Activated T-cell treated with anti-CD3 and anti-CD28 coated beads for 48 hours (primary cell): ENCODE results near the gene NDE1.

ENCODE experiments used
- DNase-seq: peaks from one replicate; pipeline ENCODE4 v3.0.0-alpha.2; 2020; ENCODE audit warnings: low read depth

Gene NDE1

DNA sequence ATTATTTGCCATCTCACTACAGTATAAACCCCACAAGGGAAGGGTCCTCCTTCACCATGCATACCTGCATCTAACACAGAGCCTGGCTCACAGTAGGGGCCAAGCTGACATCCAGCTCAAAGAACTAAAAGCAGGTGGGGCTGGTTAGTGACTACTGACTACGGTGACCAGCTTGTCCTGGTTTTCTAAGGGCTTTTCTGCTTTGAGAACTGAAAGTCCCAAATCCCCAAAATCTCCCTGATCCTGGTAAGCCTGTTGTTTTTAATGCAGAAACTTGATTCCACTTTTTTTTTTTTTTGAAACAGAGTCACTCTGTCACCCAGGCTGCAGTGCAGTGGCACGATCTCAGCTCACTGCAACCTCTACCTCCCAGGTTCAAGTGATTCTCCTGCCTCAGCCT, 89.4 kb downstream of the NDE1 start:
- DNase-seq: no peak

DNA sequence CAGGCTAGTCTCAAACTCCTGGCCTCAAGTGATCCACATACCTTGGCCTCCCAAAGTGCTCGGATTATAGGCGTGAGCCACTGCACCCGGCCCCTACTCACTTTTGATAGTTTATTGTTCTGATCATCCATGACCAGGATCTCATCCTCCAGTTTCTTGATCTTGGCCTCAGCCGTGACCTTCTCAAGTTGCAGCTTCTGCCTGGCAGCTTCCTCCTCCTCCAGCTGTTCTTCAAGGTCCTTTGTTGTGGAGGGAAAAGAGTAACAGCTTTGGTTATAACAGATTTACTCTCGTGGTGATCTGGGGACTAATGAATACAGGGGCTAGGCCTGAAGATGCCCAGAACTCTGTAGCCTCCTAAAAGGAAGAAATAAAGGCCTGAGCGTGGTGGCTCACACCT, 89.9 kb downstream of the NDE1 start:
- no peak for DNase-seq

DNA sequence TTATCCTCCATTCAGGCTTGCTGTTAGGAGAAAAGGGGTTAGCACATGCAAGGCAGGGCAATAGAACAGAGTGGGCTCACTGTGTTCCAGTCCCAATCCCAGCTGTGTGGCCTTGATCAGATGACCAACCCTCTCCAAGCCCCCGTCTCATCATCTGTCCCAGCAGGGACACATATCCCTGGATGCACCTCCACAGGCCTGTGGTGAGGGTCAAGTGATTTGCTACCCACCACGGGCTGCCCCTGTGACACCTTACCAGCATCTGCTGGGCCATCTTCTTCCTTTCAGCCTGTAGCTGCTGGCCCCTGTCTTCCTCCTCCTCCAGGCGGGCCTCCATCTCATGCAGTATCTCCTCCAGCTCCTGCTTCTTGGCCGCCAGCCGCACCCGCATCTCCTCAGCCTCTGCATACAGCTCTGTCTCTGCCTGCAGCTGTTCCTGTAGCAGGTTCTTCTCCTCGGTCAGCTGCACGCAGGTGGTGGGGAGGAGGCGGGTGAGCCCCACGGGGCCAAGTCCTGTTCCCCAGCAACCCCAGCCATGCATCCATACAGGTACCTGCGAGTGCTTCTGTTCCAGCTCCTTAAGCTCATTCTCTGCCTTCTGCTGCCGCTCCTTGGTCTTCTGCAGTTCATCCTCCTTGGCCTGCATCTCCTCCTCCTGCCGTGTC, 91.3 kb downstream of the NDE1 start:
- no peak for DNase-seq

DNA sequence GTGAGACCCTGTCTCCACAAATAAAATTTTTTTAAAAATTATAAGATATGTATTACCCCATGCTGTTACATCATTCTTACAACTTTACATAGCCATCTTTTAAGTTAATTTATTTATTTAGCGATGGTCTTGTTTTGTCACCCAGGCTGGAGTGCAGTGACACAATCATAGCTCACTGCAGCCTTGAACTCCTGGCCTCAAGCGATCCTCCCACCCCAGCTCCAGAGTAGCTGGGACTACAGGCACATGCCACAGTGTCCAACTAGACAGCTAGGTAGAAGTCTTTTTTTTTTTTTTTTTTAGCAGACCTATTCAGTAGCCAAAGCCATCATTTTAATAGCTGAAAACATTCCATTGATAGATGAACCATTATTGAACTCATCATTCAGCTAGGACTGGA, 92.7 kb downstream of the NDE1 start:
- DNase-seq: no peak

DNA sequence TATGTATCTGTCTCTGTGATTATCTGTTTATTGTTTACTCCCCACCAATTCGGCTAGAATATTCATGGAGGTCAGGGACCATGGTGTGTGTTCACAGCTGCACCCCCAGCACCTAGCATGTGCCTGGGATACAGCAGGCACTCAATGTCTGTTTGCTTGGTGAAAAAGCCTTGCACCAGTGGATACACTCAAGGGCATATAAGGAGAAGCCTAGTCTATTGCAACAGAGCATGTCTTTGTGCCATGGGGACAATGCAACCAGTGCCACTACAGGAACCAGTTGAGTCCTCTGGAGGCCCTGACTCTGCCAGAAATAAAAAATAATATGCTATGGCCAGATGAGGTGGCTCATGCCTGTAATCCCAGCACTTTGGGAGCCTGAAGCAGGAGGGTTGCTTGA, 93.6 kb downstream of the NDE1 start:
- no peak for DNase-seq

DNA sequence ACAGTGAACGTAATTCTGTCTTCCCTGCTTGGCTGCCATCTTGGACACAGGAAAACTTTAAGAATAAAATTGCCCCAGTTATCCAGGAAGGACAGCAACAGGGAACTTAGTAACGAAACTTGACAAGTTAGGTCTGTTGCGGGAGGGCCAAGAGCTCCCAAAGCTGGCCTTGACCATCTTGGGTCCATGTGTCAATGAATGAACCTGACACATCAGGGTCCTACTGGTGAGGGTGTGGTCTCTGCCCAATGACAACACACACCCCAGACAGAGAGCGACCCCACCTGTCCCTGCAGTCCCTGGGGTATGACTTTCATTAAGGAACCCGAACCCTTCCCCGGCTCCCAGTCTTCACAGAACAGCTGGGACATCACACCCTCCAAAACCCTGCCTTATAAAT, 96.3 kb downstream of the NDE1 start:
- no peak for DNase-seq

DNA sequence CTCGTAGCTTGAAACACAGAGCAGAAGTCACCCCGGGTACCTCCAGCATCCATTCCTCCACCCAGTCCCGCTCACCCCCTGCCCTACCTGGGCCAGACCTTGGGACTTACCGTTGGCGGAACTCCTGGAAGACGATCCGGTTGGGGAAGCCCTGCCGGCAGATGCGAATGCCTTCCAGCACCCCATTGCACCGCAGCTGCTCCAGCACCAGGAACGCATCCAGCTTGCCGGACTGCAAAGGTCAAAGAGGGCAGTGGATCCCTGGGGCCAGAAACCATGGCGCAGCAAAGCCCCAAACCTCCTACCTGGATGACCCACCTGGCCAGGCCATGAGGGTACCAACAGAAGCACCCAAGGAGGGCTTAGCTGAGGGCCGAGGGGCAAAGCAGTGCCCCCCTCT, 97.9 kb downstream of the NDE1 start:
- no peak for DNase-seq

DNA sequence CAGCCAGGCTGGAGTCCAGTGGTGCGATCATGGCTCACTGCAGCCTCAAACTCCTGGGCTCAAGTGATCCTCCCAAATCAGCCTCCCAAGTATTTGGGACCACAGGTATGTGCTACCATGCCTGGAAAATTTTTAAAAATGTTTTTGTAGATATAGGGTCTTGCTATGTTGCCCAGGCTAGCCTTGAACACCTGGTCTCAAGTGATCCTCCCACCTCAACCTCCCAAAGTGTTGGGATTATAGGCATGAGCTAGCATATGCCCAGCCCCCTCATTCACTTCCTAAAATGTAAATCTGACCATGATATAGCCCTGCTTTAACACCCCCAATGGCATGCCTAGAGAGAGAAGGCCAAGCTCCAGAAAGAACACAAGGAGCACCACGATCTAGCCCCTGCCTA, 98.6 kb downstream of the NDE1 start:
- DNase-seq: no peak

DNA sequence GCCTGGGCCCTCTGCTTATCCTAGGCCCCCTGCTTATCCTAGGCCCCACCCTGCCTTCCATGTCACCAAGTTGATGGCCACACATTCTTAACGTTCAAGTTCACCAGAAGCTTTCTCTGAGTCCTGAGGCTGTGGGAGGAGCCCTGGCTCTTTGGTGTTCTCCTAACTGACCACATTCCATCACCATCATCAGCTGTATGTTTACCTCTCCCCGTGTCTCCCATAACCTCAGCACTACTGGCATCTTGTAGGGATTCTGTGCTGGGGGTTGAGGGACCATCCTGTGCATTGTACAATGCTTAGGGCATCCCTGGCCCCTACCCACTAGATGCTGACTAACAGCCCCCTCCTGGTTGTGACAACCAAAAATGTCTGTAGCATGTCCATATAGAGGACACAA, 99.3 kb downstream of the NDE1 start:
- DNase-seq: no peak

DNA sequence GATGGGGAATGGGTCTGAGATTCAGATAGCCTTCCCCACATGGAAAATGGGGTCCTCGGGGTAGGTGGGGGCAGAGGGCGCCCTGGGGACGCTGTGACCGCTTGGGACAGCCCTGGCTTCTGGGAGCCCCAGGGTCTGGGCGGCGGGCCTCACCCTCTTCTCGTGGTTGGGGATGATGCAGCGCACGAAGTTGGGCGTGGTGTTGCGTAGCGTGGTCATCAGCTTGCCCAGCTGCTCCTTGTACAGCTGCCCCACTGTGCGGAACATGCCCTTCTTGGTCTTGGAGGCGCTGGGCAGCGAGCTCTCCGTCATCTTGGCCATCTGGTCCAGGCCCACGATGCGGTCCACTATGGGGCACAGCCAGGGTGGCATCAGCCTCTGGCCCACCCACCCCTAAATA, 99.9 kb downstream of the NDE1 start:
- no peak for DNase-seq

DNA sequence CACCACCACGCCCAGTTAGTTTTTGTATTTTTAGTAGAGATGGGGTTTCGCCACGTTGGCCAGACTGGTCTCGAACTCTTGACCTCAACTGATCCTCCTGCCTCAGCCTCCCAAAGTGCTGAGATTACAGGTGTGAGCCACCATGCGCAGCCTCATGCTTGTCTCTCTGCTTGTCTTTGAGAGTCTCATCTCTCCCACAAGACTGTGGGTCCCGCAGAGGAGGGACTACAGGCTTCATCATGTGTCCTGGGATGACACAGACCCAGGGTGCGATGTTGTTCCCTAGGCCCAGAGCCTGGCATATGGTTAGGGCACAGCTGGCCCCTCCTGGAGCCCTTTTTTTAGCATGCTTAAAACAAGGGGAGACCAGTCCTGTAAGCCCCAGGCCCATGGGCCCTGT, 101.9 kb downstream of the NDE1 start:
- no peak for DNase-seq

DNA sequence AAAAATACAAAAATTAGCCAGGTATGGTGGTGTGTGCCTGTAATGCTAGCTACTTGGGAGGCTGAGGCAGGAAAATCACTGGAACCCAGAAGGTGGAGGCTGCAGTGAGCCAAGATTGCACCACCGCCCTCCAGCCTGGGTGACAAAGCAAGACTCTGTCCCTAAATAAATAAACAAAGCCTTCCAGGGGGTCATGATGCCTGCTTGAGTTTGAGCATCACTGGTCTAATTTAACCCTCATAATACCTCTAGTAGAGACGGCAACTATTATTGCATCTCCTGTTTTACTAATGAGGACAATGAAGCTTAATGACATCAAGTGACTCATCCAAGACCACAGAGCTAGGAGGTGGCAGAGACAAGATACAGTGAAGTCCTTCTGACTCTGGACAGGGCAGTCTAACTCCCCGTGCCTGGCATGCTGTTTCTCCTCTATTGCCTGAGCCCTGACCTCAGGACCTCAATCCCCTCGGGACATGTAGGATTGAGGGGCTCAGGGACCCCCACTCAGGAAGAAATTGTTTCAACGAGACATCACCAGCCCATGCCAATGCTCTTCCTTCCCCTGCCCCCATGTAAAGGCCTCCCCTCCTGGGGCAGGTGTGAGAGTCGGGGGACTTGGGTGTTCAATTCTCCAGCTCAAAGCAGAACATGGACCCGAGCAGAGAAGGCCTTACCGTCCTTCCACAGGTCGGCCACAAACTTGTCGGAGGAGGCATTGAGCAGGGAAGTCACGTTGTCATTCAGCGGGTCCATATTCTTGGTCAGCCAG, 102.9 kb downstream of the NDE1 start:
- DNase-seq: no peak

DNA sequence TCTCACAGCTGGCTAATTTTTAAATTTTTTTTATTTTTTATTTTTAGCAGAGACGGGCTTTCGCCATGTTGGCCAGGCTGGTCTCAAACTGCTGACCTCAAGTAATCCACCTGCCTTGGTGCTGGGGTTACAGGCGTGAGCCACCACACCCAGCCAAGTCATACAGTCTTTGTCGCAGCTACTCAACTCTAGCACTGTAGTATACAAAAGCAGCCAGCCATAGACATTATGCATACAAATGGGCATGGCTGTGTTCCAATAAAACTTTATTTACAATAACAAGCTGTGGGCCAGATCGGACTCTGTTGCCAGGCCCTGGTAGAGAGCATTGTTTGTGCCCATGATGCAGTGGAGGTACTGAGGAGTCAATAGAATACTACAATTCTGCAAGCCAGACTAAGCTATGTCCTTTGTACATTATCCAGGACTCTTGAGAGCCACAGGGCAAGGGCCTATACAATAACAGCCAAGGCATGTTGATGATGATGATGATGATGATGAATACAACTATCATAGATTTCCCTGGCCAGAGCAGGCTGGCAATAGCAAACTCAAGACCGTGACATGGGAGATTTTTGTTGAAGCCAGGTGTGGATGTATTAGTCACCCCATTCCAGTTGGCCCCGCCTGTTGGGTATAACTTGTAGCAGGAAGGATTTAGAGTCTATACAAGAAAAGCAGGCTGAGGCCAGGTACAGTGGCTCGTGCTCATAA, 104.9 kb downstream of the NDE1 start:
- no peak for DNase-seq

DNA sequence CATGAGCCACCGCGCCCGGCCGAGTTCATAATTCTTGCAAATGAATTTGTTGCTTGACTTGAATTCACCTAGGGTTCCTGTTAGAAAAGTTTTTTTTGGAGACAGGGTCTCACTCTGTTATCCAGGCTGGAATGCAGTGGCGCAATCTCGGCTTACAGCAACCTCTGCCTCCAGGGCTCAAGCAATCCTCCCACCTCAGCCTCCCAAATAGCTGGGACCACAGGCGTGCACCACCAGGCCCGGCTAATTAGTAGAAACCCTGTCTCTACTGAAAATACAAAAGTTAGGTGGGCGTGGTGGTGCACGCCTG, 107.0 kb downstream of the NDE1 start:
- DNase-seq: no peak

DNA sequence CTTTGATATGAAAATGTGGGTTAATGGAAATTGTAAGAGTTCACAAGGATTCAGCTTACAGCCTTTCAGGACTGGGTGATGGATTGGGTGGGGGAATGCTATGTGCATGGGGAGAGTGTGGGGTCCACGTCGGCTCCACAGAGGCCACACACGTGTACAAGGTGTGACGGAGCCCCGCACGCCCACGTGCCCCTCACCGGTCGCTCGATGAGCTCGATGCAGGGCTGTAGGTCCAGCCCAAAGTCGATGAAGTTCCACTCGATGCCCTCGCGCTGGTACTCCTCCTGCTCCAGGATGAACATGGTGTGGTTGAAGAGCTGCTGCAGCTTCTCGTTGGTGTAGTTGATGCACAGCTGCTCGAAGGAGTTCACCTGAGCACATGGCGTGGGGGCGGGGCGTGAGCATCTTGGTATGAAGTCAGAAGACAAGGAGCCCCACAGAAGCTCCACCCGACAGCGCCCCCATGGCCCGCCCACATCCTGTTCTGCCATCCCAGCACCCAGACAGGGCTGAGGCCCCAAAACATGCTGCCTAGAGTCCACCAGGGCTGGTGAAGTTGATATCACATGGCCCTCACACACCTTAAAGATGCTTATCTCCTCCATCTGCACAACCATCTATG, 107.7 kb downstream of the NDE1 start:
- no peak for DNase-seq

DNA sequence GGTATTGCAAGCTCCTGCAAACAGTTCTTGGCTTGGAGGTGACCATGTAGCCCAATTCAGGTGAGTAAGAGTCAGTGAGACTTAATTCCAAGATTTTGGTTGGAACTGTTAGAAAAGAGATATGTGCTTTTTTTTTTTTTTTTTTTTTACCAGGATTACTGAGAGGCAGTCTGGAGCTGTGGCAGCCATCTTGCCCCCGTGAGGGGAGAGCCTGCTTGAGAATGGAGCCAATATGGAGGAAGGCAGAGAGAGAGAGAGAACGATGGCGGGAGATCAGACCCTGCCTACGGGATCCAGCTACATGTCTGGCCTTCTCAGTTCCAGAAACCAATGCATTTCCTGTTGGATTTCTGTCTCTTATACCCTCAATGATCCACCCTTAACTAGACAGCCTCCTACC, 109.0 kb downstream of the NDE1 start:
- no peak for DNase-seq

DNA sequence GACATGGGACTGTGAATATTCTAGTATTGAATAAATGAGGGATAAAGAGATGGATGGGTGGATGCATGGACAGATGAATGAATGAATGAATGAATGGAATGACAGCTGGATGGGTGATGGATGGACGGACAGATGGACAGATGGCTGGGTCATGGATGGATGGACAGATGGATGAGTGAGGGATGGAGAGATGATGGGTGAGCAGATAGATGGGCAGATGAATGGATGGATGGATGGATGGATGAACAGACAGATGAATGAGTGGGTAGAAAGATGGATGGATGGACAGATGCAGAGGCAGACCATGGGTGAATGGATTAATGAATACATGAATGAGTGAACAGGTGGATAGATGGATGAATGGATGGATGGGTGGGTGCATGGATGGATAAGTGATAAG, 110.1 kb downstream of the NDE1 start:
- DNase-seq: no peak

DNA sequence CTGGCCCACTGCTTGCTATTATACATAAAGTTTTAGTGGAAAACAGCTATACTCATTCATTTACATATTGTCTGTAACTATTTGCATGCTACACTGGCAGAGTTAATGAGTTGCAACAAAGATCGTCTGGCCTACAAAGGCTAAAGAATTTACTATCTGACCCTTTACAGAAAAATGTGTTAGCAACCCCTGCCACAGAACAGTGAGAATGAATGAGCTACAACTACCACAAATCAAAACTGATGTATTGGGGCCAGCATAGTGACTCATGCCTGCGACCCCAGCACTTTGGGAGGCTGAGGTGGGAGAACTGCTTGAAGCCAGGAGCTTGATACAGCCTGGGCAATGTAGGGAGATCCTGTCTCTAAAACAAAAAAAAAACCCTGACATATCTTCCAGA, 114.1 kb downstream of the NDE1 start:
- DNase-seq: no peak

DNA sequence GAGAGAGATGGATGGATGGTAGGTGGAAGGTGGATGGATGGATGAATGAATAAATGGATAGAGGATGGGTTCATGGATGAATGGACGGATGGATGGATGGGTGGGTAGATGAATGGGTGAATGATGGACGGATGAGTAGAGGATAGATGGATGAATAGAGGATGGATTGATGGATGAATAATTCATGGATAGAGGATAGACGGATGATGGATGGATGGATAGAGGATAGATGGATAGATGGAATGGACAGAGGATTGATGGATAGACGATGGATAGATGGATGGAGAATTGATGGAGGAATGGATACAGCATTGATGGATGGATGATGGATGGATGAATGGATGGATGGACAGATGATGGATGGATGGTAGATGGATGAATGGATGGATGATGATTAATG, 115.1 kb downstream of the NDE1 start:
- DNase-seq: no peak

DNA sequence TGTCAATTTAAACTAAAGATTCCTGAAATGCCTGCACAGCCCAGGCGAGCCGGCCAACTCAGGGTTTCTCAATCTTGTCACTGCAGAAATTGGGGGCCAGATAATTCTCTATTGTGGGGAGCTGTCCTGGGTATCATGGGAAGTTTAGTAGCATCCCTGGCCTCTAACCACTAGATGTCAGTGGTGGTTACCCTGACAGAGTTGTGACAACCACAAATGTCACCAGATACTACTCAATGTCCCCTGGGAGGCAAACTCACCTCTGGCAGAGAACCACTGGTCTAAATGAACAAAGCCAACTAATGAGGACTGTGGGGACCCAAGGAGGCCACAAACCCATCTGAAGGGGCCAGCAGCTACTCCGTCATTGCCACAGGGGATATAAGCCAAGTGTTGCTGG, 115.8 kb downstream of the NDE1 start:
- DNase-seq: no peak

DNA sequence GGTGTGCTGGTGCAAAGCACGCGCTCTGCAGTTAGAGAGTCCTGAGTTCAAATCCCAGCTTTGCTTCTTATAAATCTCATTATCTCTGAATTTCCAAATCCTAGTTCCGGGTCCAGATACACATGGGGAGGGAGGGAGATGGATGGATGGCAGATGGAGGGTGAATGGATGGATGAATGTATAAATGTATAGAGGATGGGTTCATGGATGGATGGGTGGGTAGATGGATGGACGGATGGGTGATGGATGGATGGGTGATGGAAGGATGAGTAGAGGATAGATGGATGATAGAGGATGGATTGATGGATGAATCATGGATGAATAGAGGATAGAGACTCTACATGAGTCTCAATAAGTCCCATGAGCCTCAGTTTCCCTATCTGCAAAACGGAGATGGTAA, 116.9 kb downstream of the NDE1 start:
- no peak for DNase-seq

DNA sequence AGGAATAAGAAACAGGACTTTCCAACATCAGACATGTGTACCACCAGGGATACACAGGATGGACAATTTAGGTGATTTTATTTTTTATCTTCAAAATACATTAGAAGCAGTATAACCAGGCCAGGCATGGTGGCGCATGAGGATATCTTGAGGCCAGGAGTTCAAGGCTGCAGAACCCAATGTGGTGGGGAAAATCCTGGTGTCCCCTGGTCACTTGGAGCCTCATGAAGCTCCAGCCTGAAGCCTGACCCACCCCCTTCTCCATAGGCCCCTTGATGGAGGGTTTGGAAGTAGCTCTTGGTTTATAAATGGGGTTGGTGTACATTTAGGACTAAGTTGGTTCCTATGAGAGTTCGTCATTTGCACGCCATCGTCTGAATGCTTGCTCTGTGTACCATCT, 118.2 kb downstream of the NDE1 start:
- no peak for DNase-seq

DNA sequence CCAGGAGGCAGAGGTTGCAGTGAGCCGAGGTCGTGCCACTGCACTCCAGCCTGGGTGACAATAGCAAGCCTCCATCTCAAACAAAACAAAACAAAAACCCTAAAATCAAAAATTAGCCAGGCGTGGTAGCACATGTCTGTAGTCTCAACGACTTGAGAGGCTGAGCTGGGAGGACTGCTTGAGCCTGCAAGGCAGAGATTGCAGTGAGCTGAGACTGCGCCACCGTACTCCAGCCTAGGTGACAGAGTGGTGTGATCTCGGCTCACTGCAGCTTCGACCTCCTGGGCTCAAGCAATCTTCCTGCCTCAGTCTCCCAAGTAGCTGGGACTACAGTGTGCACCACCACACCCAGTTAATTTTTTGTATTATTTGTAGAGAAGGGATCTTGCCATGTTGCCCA, 119.2 kb downstream of the NDE1 start:
- DNase-seq: no peak
